Measurements from ENCODE around the gene ASTN1. TPM values are rescaled to one million over a fixed set of nuclear protein-coding genes. Genes with fewer than 3 reads are reported as not detected.

The ASTN1 gene
- polyA plus RNA-seq, 1 of the 3 experiments (the other 2 are of a cell fraction), result 0.13 TPM

DNA sequence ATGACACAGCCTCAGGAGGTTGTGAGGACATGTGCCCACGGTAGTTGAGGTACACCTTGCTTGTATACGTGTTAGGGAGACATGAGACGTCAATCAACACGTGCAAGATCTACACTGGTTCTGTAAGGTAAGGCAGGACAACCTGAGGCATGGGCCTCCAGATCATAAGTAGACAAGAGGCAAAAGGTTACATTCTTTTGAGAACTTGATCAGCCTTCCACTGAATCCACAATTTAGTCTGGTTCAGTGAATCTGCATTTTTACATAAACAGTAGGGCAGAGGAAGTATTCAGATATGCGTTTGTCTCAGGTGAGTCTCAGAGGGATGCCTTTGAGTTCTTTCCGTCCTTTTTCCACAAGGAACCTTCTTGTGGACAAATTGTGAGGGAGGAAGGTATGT lies 348.9 kb downstream of the ASTN1 start:
- POLR2A ChIA-PET, result no interaction called here
- Histone ChIP-seq H3K4me2 (no peak overlapping the region), H3K36me3 (replicated peaks in 1 of 2; ENCODE audit: control insufficient read depth in 1 of 2, insufficient read depth in 2 of 2, low read length in 1 of 2) (no peaks in the 10 kb centered on the region), H3K27me3 (ENCODE audit: insufficient read depth) (no peaks in the 10 kb centered on the region), H3K9ac (no peak overlapping the region), H3K27ac (ENCODE audit: low read depth in 2 of 2, low read length in 1 of 2) (no peak overlapping the region), H4K20me1 (ENCODE audit: insufficient read depth) (no peaks in the 10 kb centered on the region), H3K4me1 (ENCODE audit: control insufficient read depth in 1 of 2, insufficient read depth in 2 of 2, low read depth in 1 of 2, low read length in 1 of 2) (no peaks in the 10 kb centered on the region), H3K9me3 (no peaks in the 10 kb centered on the region), H3K4me3 (ENCODE audit: low read depth in 2 of 2, low read length in 1 of 2) (no peak overlapping the region), H3K79me2 (ENCODE audit: insufficient read depth) (no peaks in the 10 kb centered on the region), H2AFZ (ENCODE audit: low read depth) (no peak overlapping the region), H3K9me2 (no peaks in the 10 kb centered on the region), H3F3A (replicated peaks; ENCODE audit: insufficient read depth) (no peaks in the 10 kb centered on the region)
- no peak for TF ChIP-seq TEAD4 (IDR thresholded peaks at IDR 0.05; ENCODE audit: borderline replicate concordance, insufficient read depth)
- TF ChIP-seq SMC3 (IDR thresholded peaks at IDR 0.05; ENCODE audit: low read depth, low read length), result no peak
- TF ChIP-seq GABPA (IDR thresholded peaks at IDR 0.05; ENCODE audit: low read depth), result no peak
- TF ChIP-seq FOXJ3 (CRISPR knock-in tag; IDR thresholded peaks at IDR 0.05), result no peak
- no peak for TF ChIP-seq FOSL2 (IDR thresholded peaks at IDR 0.05; ENCODE audit: borderline replicate concordance, low read depth)
- no peak for TF ChIP-seq POLR2AphosphoS5 (IDR thresholded peaks at IDR 0.05; ENCODE audit: low read depth, low read length)
- no peak for TF ChIP-seq EZH2phosphoT487 (IDR thresholded peaks at IDR 0.05; ENCODE audit: borderline replicate concordance, low read depth)
- no peak for TF ChIP-seq MXI1 (IDR thresholded peaks at IDR 0.05; ENCODE audit: low read depth, low read length)
- TF ChIP-seq USF2 (IDR thresholded peaks at IDR 0.05; ENCODE audit: borderline replicate concordance, low read depth, low read length), result no peak
- whole genome bisulfite sequencing (ENCODE audit: low lambda C conversion rate), result 14% methylated on average over 6 of the region's 6 CpGs
- DNase-seq, result no peak
- CTCF ChIA-PET, result interaction anchor here (0.7 kb wide), 1 partner anchor 22 kb away, joined by 3 read pairs; no protein-coding TSS in a partner anchor

GRCh38 chr1:176811511-176812288 lies 352.8 kb downstream of the ASTN1 start:
- WGBS (ENCODE audit: low lambda C conversion rate), result 27% methylated on average over 4 of the region's 4 CpGs
- CTCF ChIA-PET, result interaction anchor here (1.0 to 1.3 kb wide), 2 partner anchors 10 to 252 kb away, joined by 3 read pairs; no protein-coding TSS in a partner anchor
- DNase-seq, result no peak

More at GRCh38 chr1:176811511-176812288, 352.8 kb downstream of the ASTN1 start:
- H3K36me3 ChIP-seq (replicated peaks in 1 of 2; ENCODE audit: control insufficient read depth in 1 of 2, insufficient read depth in 2 of 2, low read length in 1 of 2), result no peaks in the 10 kb centered on the region
- no peak overlapping the region for H3K4me3 ChIP-seq (ENCODE audit: low read depth in 2 of 2, low read length in 1 of 2)
- H3K4me1 ChIP-seq (ENCODE audit: control insufficient read depth in 1 of 2, insufficient read depth in 2 of 2, low read depth in 1 of 2, low read length in 1 of 2), result no peaks in the 10 kb centered on the region
- no peak overlapping the region for H2AFZ ChIP-seq (ENCODE audit: low read depth)
- TF ChIP-seq EP300 (IDR thresholded peaks at IDR 0.05; ENCODE audit: borderline replicate concordance in 1 of 2, low read depth in 1 of 2, low read length in 1 of 2) (no peak), POLR2AphosphoS5 (IDR thresholded peaks at IDR 0.05; ENCODE audit: low read depth, low read length) (no peak), NRF1 (IDR thresholded peaks at IDR 0.05; ENCODE audit: low read depth, low read length) (no peak), CHD2 (IDR thresholded peaks at IDR 0.05; ENCODE audit: low read length, partially characterized antibody) (no peak), REST (IDR thresholded peaks at IDR 0.05; ENCODE audit: low read depth, low read length) (no peak), PBX3 (IDR thresholded peaks at IDR 0.05) (no peak), SIN3A (IDR thresholded peaks at IDR 0.05; ENCODE audit: borderline replicate concordance, low read depth, low read length) (no peak), TEAD4 (IDR thresholded peaks at IDR 0.05; ENCODE audit: borderline replicate concordance, insufficient read depth) (no peak), USF2 (IDR thresholded peaks at IDR 0.05; ENCODE audit: borderline replicate concordance, low read depth, low read length) (no peak), TCF12 (IDR thresholded peaks at IDR 0.05) (no peak), MEF2A (IDR thresholded peaks at IDR 0.05; ENCODE audit: borderline replicate concordance, low read depth) (no peak), MXI1 (IDR thresholded peaks at IDR 0.05; ENCODE audit: low read depth, low read length) (no peak)
- TF ChIP-seq, protein P1, sequence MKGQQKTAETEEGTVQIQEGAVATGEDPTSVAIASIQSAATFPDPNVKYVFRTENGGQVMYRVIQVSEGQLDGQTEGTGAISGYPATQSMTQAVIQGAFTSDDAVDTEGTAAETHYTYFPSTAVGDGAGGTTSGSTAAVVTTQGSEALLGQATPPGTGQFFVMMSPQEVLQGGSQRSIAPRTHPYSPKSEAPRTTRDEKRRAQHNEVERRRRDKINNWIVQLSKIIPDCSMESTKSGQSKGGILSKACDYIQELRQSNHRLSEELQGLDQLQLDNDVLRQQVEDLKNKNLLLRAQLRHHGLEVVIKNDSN (IDR thresholded peaks at IDR 0.05; ENCODE audit: borderline replicate concordance, low read depth), result no peak
- no peaks in the 10 kb centered on the region for H3K79me2 ChIP-seq (ENCODE audit: insufficient read depth)
- H3K9me2 ChIP-seq, result no peaks in the 10 kb centered on the region
- H3K9me3 ChIP-seq, result no peaks in the 10 kb centered on the region
- H3K4me2 ChIP-seq, result no peak overlapping the region
- H4K20me1 ChIP-seq (ENCODE audit: insufficient read depth), result no peaks in the 10 kb centered on the region
- no peaks in the 10 kb centered on the region for H3K27me3 ChIP-seq (ENCODE audit: insufficient read depth)
- H3K27ac ChIP-seq (ENCODE audit: low read depth in 2 of 2, low read length in 1 of 2), result no peak overlapping the region
- POLR2A ChIA-PET, result no interaction called here
- no peak overlapping the region for H3K9ac ChIP-seq
- no peaks in the 10 kb centered on the region for H3F3A ChIP-seq (replicated peaks; ENCODE audit: insufficient read depth)
